Kidney (tissue), 14 donors: ENCODE results near the gene SCAMP2. TPM values are rescaled to one million over a fixed set of nuclear protein-coding genes. Genes with fewer than 3 reads are reported as not detected.
A peak's percentile ranks its signal among the peaks of the same experiment; 100 is the strongest.

ENCODE experiments used
- DNase-seq, 5 donors: peaks; one replicate each; pipeline ENCODE4 v3.0.0-alpha.2; 2013 to 2020
- FAIRE-seq: peaks from 2 replicates; lab custom pipeline; 2012; peaks lifted over from hg19 to GRCh38; lab: Jason Lieb, UNC
- H3K27ac ChIP-seq, 2 donors: one replicate each; pipeline ENCODE4 v1.7.0; 2013; ENCODE audit warnings: low read depth in 2 of 2, low read length in 2 of 2, inconsistent platforms in 1 of 2
- H3K27me3 ChIP-seq: one replicate; pipeline ENCODE4 v1.7.1; 2013; ENCODE audit warnings: low read length, inconsistent platforms; ENCODE audit not compliant: control insufficient read depth, insufficient read depth
- H3K36me3 ChIP-seq, 3 donors: one replicate each; pipeline versions ENCODE4 v1.7.0 to v1.7.1; 2013; ENCODE audit warnings: low read length in 3 of 3, control low read depth in 1 of 3, inconsistent platforms in 1 of 3; ENCODE audit not compliant: insufficient read depth in 3 of 3, control insufficient read depth in 2 of 3
- H3K4me1 ChIP-seq, 3 donors: one replicate each; pipeline versions ENCODE4 v1.7.0 to v1.7.1; 2013; ENCODE audit warnings: low read length in 3 of 3, inconsistent platforms in 1 of 3, low read depth in 1 of 3; ENCODE audit not compliant: control insufficient read depth in 2 of 3, insufficient read depth in 2 of 3
- H3K4me3 ChIP-seq, 3 donors: one replicate each; pipeline versions ENCODE4 v1.7.0 to v1.8.1; 2013; ENCODE audit warnings: low read length in 3 of 3, control low read depth in 1 of 3, inconsistent platforms in 1 of 3
- H3K9ac ChIP-seq, 3 donors: one replicate each; pipeline versions ENCODE4 v1.7.0 to v1.7.1; 2013; ENCODE audit warnings: low read length in 3 of 3, control low read depth in 1 of 3, inconsistent platforms in 1 of 3
- H3K9me3 ChIP-seq, 3 donors: one replicate each; pipeline versions ENCODE4 v1.7.0 to v1.7.1; 2013; ENCODE audit warnings: low read length in 3 of 3, control low read depth in 1 of 3, inconsistent platforms in 1 of 3; ENCODE audit not compliant: control insufficient read depth in 2 of 3, insufficient read depth in 1 of 3
- CTCF ChIP-seq: IDR thresholded peaks from 3 replicates; pipeline ENCODE4 v1.5.1; 2012; ENCODE audit warnings: mild to moderate bottlenecking, moderate library complexity, borderline replicate concordance; ENCODE audit not compliant: insufficient read depth; ENCODE audit errors: extremely low read depth
- intact Hi-C: fragments of 100-400 bp; cut with DNase I; formaldehyde crosslinking; loops from one replicate; pipeline ENCODE4 v1.11.1; 2022
- polyA plus RNA-seq: library from polyadenylated mRNA; stranded (reverse); fragments of 350-450 nt; fragmentation: Illumina TruSeq; extraction: RNeasy Lipid Tissue Mini Kit (QIAGEN cat#74804); gene quantifications from one replicate; pipeline ENCODE4 v1.2.3, GENCODE V29; 2014; ENCODE audit warnings: low read depth, low replicate concordance; ENCODE audit not compliant: insufficient read depth
- total RNA-seq: library from RNA; stranded (reverse); fragmentation: NEBNext Ultra II Directional; extraction: Animal tissue kit (Norgen Biotek cat#: 25700); gene quantifications from one replicate; pipeline ENCODE4 v1.2.1, GENCODE V29; 2021
- donor health status: control.
- donor health status: control.
- donor health status: control.
- donor health status: control.
- donor health status: control.
- donor health status: DM: yes; HTN: yes; CAD: no.
- donor health status: Normal renal cell carcinoma (clear cell type).

Gene SCAMP2
- total and polyA plus RNA-seq, 2 donors from 2014 or later = 87.9 to 102 TPM

DNA sequence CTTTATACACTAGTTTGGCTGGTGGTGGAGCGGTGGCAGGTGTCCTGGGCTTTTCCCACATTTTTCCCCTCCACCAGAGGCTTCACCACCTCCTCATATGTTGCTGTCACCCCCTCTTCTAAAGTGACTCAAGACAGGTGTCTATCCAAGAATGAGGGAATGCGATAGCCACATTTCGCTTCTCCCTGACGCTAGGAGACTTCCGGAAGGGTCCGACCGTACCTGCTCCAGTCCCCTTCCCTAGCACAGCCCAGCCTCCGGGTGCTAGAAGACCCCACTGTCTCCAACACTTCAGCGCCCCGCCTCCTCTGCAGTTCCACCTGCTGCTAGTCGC is 496 bp downstream of the SCAMP2 start:
- H3K9me3 ChIP-seq = no peaks in the 10 kb centered on the region
- intact Hi-C loops = no loop called here
- no peak for FAIRE-seq

DNA sequence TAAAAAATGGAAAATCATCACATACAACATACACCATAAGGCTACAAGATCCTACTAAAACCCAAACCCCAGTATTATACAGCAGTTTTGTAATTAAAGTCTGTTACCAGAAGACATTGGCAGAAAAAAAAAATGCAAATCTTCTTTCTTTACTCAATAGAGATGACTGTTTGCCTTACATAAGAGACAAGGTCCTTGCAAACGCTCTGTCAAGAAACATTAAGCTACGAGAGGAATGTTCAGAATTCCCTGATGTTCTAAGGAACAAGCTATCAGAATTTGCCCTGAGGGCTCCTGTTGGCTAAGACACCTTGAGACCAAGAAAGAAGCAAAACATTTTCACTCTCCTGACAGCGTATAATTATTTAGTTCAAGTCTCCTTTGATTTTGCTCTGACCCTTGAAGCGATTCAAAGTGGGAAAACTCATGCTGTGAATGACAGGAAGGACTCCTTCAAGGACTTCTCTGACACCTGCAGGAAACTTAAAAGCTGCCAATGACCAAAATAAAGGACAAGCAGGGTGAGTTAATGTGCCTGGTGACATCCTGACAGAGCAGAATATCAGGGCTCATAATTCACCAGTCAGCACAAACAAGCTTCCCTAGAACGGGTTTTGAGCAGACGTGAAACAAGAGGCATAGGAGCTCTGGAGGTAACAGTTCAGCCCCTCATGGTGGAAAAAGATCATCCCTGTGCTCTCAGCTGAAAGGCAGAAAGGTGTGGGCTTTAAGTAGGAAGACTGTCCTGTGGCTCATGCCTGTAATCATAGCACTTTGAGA is 2.5 kb downstream of the SCAMP2 start:
- Histone ChIP-seq H3K27me3 (no peaks in the 10 kb centered on the region), H3K9ac (peak overlapping the region in 2 of 3 donors; percentile 19 to 75), H3K4me1 (peaks cover 8 to 47% (median 45%) of the 10 kb centered on the region in 3 donors), H3K4me3 (peak overlapping the region in 2 of 3 donors; percentile 42 to 56), H3K27ac (peak overlapping the region; percentile 81 to 82), H3K9me3 (no peaks in the 10 kb centered on the region), H3K36me3 (no peaks in the 10 kb centered on the region)
- no peak for TF ChIP-seq CTCF
- no peak for DNase-seq
- no peak for FAIRE-seq
- intact Hi-C loops = no loop called here

More for the DNA sequence above, 496 bp downstream of the SCAMP2 start:
- Histone ChIP-seq H3K27me3 (no peaks in the 10 kb centered on the region), H3K4me1 (peaks cover 8 to 39% (median 34%) of the 10 kb centered on the region in 3 donors), H3K36me3 (no peaks in the 10 kb centered on the region), H3K27ac (peak overlapping the region; percentile 90 to 94), H3K4me3 (peak overlapping the region; percentile 87 to 97 (median 93)), H3K9ac (peak overlapping the region; percentile 67 to 85 (median 82))
- TF ChIP-seq CTCF = no peak
- no peak for DNase-seq

GRCh38 chr15:74869726-74870407 is 3.3 kb downstream of the SCAMP2 start:
- Histone ChIP-seq H3K9ac (peak overlapping the region in 2 of 3 donors; percentile 19 to 75), H3K36me3 (no peaks in the 10 kb centered on the region), H3K27me3 (no peaks in the 10 kb centered on the region), H3K4me1 (peaks cover 8 to 47% (median 45%) of the 10 kb centered on the region in 3 donors), H3K4me3 (peak overlapping the region in 2 of 3 donors; percentile 39 to 56), H3K27ac (peak overlapping the region; percentile 81 to 82), H3K9me3 (no peaks in the 10 kb centered on the region)
- no peak for TF ChIP-seq CTCF
- DNase-seq (peak in 3 of 5 donors; percentile 31 to 69 (median 47)), FAIRE-seq (no peak)
- intact Hi-C loops = no loop called here
